Right cardiac atrium (tissue), 5 donors: ENCODE results near the gene TRPC4AP. TPM values are rescaled to one million over a fixed set of nuclear protein-coding genes. Genes with fewer than 3 reads are reported as not detected.

Experiments used
- ATAC-seq, 2 donors: fragments of 200-7000 bp; cut with Tn5 transposase; one replicate each; pipeline versions ENCODE4 v1.8.0 to v1.9.1; 2020; ENCODE audit warnings: moderate library complexity in 2 of 2, mild to moderate bottlenecking in 1 of 2
- DNase-seq, 3 donors: peaks; one replicate each; pipeline ENCODE4 v3.0.0-alpha.2; 2020
- H3K27ac ChIP-seq: one replicate; pipeline ENCODE4 v1.5.1; 2013; ENCODE audit warnings: mild to moderate bottlenecking, low read length, control low read depth, moderate library complexity
- H3K27me3 ChIP-seq: one replicate; pipeline ENCODE4 v1.6.1; 2013; ENCODE audit not compliant: control insufficient read depth, insufficient read depth
- H3K4me1 ChIP-seq: one replicate; pipeline ENCODE4 v1.6.1; 2013; ENCODE audit warnings: low read length; ENCODE audit not compliant: control insufficient read depth, insufficient read depth
- H3K4me3 ChIP-seq: one replicate; pipeline ENCODE4 v1.5.1; 2013; ENCODE audit warnings: low read length, control low read depth
- H3K9me3 ChIP-seq: one replicate; pipeline ENCODE4 v1.6.1; 2013; ENCODE audit warnings: low read length; ENCODE audit not compliant: control insufficient read depth
- WGBS: extraction: QIAGEN DNeasy Blood & Tissue Kit; methylation state at CpG from one replicate; pipeline ENCODE4 v1.1.7; 2013; 5-methylcytosine and 5-hydroxymethylcytosine counted together
- intact Hi-C, 4 donors: fragments of 100-400 bp; cut with DNase I; formaldehyde crosslinking; loops; one replicate each; pipeline versions ENCODE4 v1.11.0 to v1.14.0; 2022 to 2023
- long read RNA-seq, 4 donors: library from polyadenylated mRNA; unstranded; transcript quantifications; one replicate each; pipeline ENCODE4 v2.0.0, GENCODE V29; 2020 to 2021
- polyA plus RNA-seq: library from polyadenylated mRNA; stranded (reverse); fragments of 200-250 nt; gene quantifications from one replicate; pipeline ENCODE4 v1.2.3, GENCODE V29; 2013
- total RNA-seq, 4 donors: library from RNA; stranded (reverse); fragmentation: NEBNext Ultra II Directional; extraction: Animal tissue kit (Norgen Biotek cat#: 25700); gene quantifications; one replicate each; pipeline ENCODE4 v1.2.1, GENCODE V29; 2021
- donor health status: healthy with polysubstance abuse.
- donor health status: DM: no; HTN: yes; CAD: no.
- donor health status: DM: no; HTN: no; CAD: no.
- donor health status: DM: no; HTN: yes; CAD: no; lungs with severe emphysema.
- donor health status: DM: yes; HTN: yes; CAD: no.

Gene TRPC4AP, protein sequence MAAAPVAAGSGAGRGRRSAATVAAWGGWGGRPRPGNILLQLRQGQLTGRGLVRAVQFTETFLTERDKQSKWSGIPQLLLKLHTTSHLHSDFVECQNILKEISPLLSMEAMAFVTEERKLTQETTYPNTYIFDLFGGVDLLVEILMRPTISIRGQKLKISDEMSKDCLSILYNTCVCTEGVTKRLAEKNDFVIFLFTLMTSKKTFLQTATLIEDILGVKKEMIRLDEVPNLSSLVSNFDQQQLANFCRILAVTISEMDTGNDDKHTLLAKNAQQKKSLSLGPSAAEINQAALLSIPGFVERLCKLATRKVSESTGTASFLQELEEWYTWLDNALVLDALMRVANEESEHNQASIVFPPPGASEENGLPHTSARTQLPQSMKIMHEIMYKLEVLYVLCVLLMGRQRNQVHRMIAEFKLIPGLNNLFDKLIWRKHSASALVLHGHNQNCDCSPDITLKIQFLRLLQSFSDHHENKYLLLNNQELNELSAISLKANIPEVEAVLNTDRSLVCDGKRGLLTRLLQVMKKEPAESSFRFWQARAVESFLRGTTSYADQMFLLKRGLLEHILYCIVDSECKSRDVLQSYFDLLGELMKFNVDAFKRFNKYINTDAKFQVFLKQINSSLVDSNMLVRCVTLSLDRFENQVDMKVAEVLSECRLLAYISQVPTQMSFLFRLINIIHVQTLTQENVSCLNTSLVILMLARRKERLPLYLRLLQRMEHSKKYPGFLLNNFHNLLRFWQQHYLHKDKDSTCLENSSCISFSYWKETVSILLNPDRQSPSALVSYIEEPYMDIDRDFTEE
- total RNA-seq (10 to 100 TPM; 34.3 to 44.6 (median 36.6) TPM), polyA plus RNA-seq (29.1 TPM)
- long read RNA-seq, donor 1, transcript TRPC4AP-201 (19 exons, 3,226 nt): major isoform, 57 of 128 reads
- long read RNA-seq, donor 1, transcript TRPC4AP-202 (19 exons, 3,138 nt): minor isoform, 26 of 128 reads
- long read RNA-seq, donor 1, partial matches to known transcripts: 29 of 128 reads
- long read RNA-seq, donor 1, other reads (novel, unspliced or antisense): 16 of 128 reads
- long read RNA-seq, donor 2, transcript TRPC4AP-201 (19 exons, 3,226 nt): major isoform, 33 of 65 reads
- long read RNA-seq, donor 2, transcript TRPC4AP-202 (19 exons, 3,138 nt): minor isoform, 9 of 65 reads
- long read RNA-seq, donor 2, partial matches to known transcripts: 11 of 65 reads
- long read RNA-seq, donor 2, other reads (novel, unspliced or antisense): 12 of 65 reads
- long read RNA-seq, donor 3, transcript TRPC4AP-201 (19 exons, 3,226 nt): major isoform, 169 of 499 reads
- long read RNA-seq, donor 3, transcript TRPC4AP-202 (19 exons, 3,138 nt): minor isoform, 102 of 499 reads
- long read RNA-seq, donor 3, partial matches to known transcripts: 151 of 499 reads
- long read RNA-seq, donor 3, other reads (novel, unspliced or antisense): 77 of 499 reads
- long read RNA-seq, donor 4, transcript TRPC4AP-201 (19 exons, 3,226 nt): major isoform, 23 of 63 reads
- long read RNA-seq, donor 4, transcript TRPC4AP-202 (19 exons, 3,138 nt): minor isoform, 16 of 63 reads
- long read RNA-seq, donor 4, partial matches to known transcripts: 12 of 63 reads
- long read RNA-seq, donor 4, other reads (novel, unspliced or antisense): 12 of 63 reads

DNA sequence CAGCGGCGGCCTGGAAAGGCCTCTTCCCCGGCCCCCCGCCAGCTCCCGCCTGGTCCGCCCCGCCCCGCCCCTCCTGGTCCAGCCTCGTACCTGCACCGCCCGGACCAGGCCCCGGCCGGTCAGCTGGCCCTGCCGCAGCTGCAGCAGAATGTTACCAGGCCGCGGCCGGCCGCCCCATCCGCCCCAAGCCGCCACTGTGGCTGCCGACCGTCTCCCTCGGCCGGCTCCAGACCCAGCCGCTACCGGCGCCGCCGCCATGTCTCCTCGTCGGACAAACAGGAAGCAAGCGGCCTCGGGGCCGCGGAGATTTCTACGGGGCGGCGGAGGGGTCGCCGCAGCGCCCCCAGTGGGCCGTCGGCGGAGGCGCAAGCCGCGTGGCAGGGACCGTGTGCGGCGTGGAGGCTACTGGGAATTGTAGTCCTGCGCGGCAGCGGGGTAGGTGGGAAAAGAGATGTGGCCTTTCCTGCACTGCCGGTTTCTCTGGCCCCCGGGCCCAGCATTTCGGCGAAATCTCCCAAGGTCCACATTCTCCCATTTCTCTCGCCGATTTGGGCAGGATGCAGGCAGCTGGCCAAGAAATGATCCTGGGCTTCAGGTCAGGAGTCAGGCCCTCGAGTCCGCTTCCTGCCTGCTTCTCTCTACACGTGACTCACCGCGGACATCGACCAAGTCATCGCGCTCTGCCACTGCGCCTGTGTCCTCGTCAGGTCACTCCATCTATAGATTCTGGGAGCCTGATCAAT lies at the start of gene TRPC4AP:
TSS of gene TRPC4AP (minus strand) at position 284 of the 743 bp plus-strand sequence. CDS start at position 258, 26 bp downstream.
- DNase-seq: peak; percentile 92 to 97 (median 95)
- Histone ChIP-seq H3K9me3 (no peaks in the 10 kb centered on the region), H3K27me3 (no peaks in the 10 kb centered on the region), H3K4me1 (peaks cover 2% of the 10 kb centered on the region), H3K27ac (peak within 1 kb of the TSS; percentile 97), H3K4me3 (peak within 1 kb of the TSS; percentile 94)
- intact Hi-C loops: loop anchor here in 1 of 4 donors (5.0 kb wide), 1 partner anchor 115 kb away; no protein-coding TSS in a partner anchor
- WGBS: 2% methylated on average over 69 of the region's 69 CpGs
- ATAC-seq: peak; percentile 95 to 96

DNA sequence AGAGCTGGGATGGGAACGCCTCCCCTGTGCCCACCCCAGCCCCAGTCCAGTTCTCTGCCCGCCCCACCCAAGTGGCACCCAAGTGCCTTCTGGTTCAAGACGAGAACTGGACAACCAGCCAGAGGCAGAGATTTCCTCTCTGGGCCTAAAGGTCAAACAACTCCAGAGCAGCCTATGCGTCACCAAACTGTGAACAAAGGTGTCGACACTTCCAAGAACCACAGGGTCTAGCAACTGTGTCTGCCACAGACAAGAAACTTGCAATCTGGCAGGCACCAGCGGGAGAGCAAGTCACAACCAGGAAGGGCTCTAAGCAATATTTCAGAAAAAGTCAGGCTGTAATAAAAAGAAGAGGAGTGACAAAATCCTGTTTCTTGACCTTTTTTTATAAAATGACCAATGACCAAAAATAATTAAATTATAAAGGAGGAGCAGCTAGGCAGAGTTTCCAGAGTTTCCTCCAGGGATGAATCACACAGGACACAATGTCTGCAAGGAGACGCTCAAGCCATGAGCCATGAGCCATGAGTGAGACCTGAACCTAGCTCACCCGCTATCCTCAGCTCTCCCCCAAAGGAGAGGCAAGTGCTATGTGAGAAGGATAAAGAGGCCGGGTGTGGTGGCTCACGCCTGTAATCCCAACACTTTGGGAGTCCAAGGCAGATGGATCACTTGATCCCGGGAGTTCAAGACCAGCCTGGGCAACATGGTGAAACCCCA lies 43.4 kb upstream of the TRPC4AP start:
- Histone ChIP-seq H3K4me3 (no peak overlapping the region), H3K27ac (peak overlapping the region; percentile 59), H3K4me1 (peaks cover 15% of the 10 kb centered on the region), H3K9me3 (no peaks in the 10 kb centered on the region), H3K27me3 (no peaks in the 10 kb centered on the region)
- DNase-seq: peak; percentile 70 to 87 (median 82)
- 74% methylated on average over 11 of the region's 11 CpGs for WGBS
- intact Hi-C loops: no loop called here
- peak; percentile 81 to 87 for ATAC-seq

DNA sequence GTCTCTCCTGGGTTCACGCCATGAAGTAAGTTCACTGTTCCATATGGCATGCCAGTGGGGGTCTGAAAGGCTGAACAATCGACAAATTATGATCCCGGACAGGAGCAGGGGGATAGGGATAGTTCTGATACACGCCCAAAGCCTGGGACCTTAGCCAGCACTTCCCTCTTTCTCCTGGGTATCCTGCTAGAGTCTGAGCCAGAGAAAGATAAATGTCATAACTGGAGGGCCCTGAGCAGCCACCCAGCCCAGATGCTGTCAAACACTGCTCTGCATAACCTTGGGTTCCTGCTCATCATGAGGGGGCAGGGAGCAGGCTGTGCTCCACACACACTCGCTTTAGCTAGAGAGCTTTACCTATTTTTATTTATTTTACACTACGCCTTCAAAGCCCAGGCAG lies 42.3 kb upstream of the TRPC4AP start:
- intact Hi-C loops: no loop called here
- no peaks in the 10 kb centered on the region for H3K27me3 ChIP-seq
- peaks cover 15% of the 10 kb centered on the region for H3K4me1 ChIP-seq
- peak; percentile 67 to 81 (median 74) for DNase-seq
- H3K27ac ChIP-seq: peak overlapping the region; percentile 61
- H3K4me3 ChIP-seq: no peak overlapping the region
- no peaks in the 10 kb centered on the region for H3K9me3 ChIP-seq
- ATAC-seq: peak; percentile 65 to 67
- WGBS: 50% methylated on average over 6 of the region's 6 CpGs

DNA sequence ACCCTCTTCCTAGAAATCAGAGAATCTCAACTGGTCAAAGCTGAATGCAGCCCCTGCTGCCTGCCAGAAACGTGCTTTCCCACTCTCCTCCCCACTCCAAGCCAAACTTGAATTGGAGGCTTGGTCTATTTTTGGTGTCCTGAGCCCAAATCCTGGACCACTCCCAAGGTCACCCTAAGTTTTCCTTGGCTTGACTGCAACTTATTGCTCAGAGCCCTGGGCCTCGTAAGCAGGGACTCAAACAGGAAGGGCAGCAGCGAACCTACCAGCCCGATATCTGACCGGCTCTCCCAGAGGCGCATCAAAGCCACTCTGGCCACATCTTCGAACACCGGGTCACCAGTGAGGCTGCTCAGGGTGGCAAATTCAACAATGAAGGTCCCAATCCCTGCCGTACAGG lies 41.9 kb upstream of the TRPC4AP start:
- intact Hi-C loops: no loop called here
- ATAC-seq (peak; percentile 59 to 74), DNase-seq (peak; percentile 78 to 79 (median 78))
- 41% methylated on average over 9 of the region's 9 CpGs for WGBS
- H3K4me1 ChIP-seq: peaks cover 15% of the 10 kb centered on the region
- H3K9me3 ChIP-seq: no peaks in the 10 kb centered on the region
- peak overlapping the region; percentile 61 for H3K27ac ChIP-seq
- H3K27me3 ChIP-seq: no peaks in the 10 kb centered on the region
- no peak overlapping the region for H3K4me3 ChIP-seq

DNA sequence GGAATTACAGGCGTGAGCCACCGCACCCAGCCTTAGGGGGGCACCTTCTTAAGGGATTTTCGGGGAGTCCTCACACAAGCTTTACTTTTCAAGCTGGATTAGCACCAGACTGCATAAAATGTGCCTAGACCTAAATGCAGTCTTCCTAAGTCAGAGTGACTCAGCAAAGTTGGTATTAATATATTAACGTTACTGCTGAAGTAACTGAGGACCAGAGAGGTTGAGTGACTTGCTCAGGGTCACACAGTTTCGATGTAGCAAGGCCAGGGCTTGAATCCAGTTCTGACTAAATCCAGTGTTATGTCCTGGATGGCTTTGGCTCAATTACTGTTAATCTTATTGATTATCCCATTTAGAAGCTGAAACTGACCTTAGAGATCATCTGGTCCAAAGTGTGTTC lies 41.1 kb upstream of the TRPC4AP start:
- no peak overlapping the region for H3K27ac ChIP-seq
- H3K27me3 ChIP-seq: no peaks in the 10 kb centered on the region
- intact Hi-C loops: no loop called here
- WGBS: 85% methylated on average over 5 of the region's 5 CpGs
- H3K4me1 ChIP-seq: peaks cover 15% of the 10 kb centered on the region
- ATAC-seq (no peak), DNase-seq (no peak)
- no peaks in the 10 kb centered on the region for H3K9me3 ChIP-seq
- H3K4me3 ChIP-seq: no peak overlapping the region

DNA sequence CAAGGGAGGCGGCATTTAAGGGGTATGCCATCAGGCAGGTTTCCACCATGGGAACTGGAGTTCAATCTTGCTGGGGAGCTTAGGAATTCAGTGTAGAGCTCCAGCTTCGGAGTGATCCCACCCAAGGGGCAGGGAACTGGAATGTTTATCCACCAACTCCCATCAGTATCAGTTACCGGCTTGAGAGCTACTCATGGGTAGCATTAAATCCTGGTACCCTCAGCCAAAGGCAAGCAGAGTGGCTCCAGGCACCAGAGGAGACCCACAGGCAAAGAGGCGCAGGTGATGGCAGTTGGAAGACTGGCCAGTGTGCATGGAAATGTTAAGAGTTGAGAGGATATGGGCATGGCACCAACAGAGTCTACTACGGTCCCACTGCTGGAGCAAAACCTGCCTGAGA lies 40.4 kb upstream of the TRPC4AP start:
- Histone ChIP-seq H3K4me3 (no peak overlapping the region), H3K4me1 (peaks cover 15% of the 10 kb centered on the region), H3K27me3 (no peaks in the 10 kb centered on the region), H3K27ac (no peak overlapping the region), H3K9me3 (no peaks in the 10 kb centered on the region)
- WGBS: 89% methylated on average over 5 of the region's 5 CpGs
- ATAC-seq (no peak), DNase-seq (no peak)
- intact Hi-C loops: no loop called here

DNA sequence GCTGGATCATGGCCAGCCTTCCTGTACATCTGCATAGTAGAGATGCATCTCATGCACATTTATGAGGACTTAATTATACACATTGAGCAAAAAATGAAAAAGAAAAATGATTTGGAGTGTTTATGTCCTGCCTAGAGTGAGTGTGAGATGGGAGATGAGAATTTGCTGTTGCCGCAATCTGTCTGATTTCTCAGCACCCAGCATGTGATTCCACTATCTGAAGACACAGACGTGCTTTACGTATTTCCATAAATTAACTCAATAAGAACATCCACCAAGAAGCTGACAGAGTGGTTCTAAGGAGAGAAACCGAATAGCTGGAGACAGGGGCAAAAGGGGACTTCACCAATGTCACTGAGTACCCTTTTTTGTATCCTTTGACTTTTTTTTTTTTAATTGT lies 39.3 kb upstream of the TRPC4AP start:
- Histone ChIP-seq H3K4me3 (no peak overlapping the region), H3K27ac (no peak overlapping the region), H3K27me3 (no peaks in the 10 kb centered on the region), H3K4me1 (peaks cover 10% of the 10 kb centered on the region), H3K9me3 (no peaks in the 10 kb centered on the region)
- intact Hi-C loops: no loop called here
- DNase-seq (no peak), ATAC-seq (no peak)
- WGBS: 86% methylated on average over 4 of the region's 4 CpGs

DNA sequence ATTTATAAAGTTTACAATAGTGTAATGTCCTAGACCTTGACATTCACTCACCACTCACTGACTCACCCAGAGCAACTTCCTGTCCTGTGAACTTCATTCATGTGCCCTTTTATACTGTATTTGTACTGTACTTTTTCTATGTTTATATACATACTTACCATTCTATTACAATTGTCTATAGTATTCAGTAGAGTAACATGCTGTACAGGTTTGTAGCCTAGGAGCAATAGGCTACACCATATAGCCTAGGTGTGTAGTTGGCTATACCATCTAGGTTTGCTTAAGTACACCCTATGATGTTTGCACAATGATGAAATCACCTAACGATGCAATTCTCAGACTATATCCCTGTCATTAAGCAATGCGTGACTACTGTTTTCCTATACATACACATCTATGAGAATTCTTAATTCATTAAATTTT lies 37.1 kb upstream of the TRPC4AP start:
- no peak for DNase-seq
- Histone ChIP-seq H3K9me3 (no peaks in the 10 kb centered on the region), H3K4me1 (peaks cover 3% of the 10 kb centered on the region), H3K27ac (no peak overlapping the region), H3K27me3 (no peaks in the 10 kb centered on the region), H3K4me3 (no peak overlapping the region)
- intact Hi-C loops: no loop called here
- ATAC-seq: no peak
- 86% methylated on average over 2 of the region's 2 CpGs for WGBS

DNA sequence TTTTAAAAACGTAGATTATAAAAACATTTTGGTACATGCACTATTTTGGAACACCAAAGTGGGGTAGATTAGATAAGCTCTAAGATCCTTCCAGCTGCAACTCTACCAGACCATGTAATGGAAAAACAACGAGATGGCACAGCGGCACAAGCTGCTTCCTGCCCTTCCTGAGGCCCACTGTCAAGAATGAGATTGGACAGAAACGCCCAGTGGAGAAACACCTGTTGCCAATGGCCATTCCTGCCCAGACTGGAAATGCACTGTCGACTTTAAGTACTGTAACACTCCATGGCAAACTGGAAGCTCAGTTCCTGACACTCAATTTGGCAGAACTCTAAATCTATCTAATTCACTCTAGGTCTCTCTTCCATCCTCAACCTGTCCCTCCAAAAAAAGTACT lies 33.1 kb upstream of the TRPC4AP start:
- ATAC-seq (no peak), DNase-seq (no peak)
- no peak overlapping the region for H3K27ac ChIP-seq
- intact Hi-C loops: no loop called here
- WGBS: 68% methylated on average over 5 of the region's 5 CpGs
- no peaks in the 10 kb centered on the region for H3K27me3 ChIP-seq
- H3K9me3 ChIP-seq: no peaks in the 10 kb centered on the region
- H3K4me1 ChIP-seq: peaks cover 2% of the 10 kb centered on the region
- no peak overlapping the region for H3K4me3 ChIP-seq
